HUES48 (cell line): ENCODE measurements around the gene GPR35.

ENCODE experiments used
- H3K27ac ChIP-seq: one replicate; pipeline ENCODE4 v1.7.0; 2013; ENCODE audit warnings: low read depth, low read length, inconsistent platforms
- H3K27me3 ChIP-seq: 2 replicates; pipeline ENCODE4 v1.6.1; 2013; ENCODE audit warnings: mild to moderate bottlenecking, low read length; ENCODE audit not compliant: control insufficient read depth, insufficient read depth
- H3K36me3 ChIP-seq: 2 replicates; pipeline ENCODE4 v1.6.1; 2013; ENCODE audit warnings: low read length; ENCODE audit not compliant: control insufficient read depth, insufficient read depth
- H3K4me1 ChIP-seq: 2 replicates; pipeline ENCODE4 v1.6.1; 2013; ENCODE audit warnings: mild to moderate bottlenecking, low read length; ENCODE audit not compliant: control insufficient read depth, insufficient read depth
- H3K4me3 ChIP-seq: 2 replicates; pipeline ENCODE4 v1.5.1; 2013; ENCODE audit warnings: mild to moderate bottlenecking, low read depth, low read length
- H3K9ac ChIP-seq: 2 replicates; pipeline ENCODE4 v1.6.1; 2013; ENCODE audit warnings: mild to moderate bottlenecking, low read depth, low read length, moderate library complexity
- H3K9me3 ChIP-seq: 2 replicates; pipeline ENCODE4 v1.6.1; 2013; ENCODE audit warnings: low read length; ENCODE audit not compliant: control insufficient read depth, insufficient read depth

Gene GPR35

GRCh38 chr2:240628808-240629618 lies 3.7 kb downstream of the GPR35 start:
- Histone ChIP-seq H3K36me3 (no peaks in the 10 kb centered on the region), H3K4me1 (no peaks in the 10 kb centered on the region), H3K9me3 (peaks cover 18% of the 10 kb centered on the region; the same call in 1 of the 2 replicates), H3K27ac (no peak overlapping the region), H3K9ac (no peak overlapping the region), H3K27me3 (no peaks in the 10 kb centered on the region), H3K4me3 (no peak overlapping the region)

DNA sequence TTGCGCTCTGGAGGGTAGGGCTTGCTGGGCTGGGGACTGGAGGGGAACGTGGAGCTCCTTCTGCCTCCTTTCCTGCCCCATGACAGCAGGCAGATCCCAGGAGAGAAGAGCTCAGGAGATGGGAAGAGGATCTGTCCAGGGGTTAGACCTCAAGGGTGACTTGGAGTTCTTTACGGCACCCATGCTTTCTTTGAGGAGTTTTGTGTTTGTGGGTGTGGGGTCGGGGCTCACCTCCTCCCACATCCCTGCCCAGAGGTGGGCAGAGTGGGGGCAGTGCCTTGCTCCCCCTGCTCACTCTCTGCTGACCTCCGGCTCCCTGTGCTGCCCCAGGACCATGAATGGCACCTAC lies 4.3 kb downstream of the GPR35 start:
- Histone ChIP-seq H3K4me1 (no peaks in the 10 kb centered on the region), H3K36me3 (no peaks in the 10 kb centered on the region)

GRCh38 chr2:240629968-240630770 lies 4.9 kb downstream of the GPR35 start:
- Histone ChIP-seq H3K9me3 (peaks cover 27% of the 10 kb centered on the region), H3K27me3 (no peaks in the 10 kb centered on the region), H3K9ac (no peak overlapping the region), H3K27ac (no peak overlapping the region), H3K4me1 (no peaks in the 10 kb centered on the region), H3K36me3 (no peaks in the 10 kb centered on the region), H3K4me3 (no peak overlapping the region)

More for the DNA sequence above, 4.3 kb downstream of the GPR35 start:
- H3K27ac ChIP-seq, result no peak overlapping the region
- no peaks in the 10 kb centered on the region for H3K27me3 ChIP-seq
- no peak overlapping the region for H3K4me3 ChIP-seq
- H3K9me3 ChIP-seq, result peaks cover 22% of the 10 kb centered on the region; the same call in 1 of the 2 replicates
- no peak overlapping the region for H3K9ac ChIP-seq

- H3K4me1 ChIP-seq, result no peaks in the 10 kb centered on the region
- no peak overlapping the region for H3K9ac ChIP-seq
- no peak overlapping the region for H3K4me3 ChIP-seq
- H3K36me3 ChIP-seq, result no peaks in the 10 kb centered on the region
- no peak overlapping the region for H3K27ac ChIP-seq
- H3K9me3 ChIP-seq, result peaks cover 35% of the 10 kb centered on the region
- H3K27me3 ChIP-seq, result no peaks in the 10 kb centered on the region
Observed at GRCh38 chr2:240630771-240631547, 5.7 kb downstream of the GPR35 start.

- Histone ChIP-seq H3K9ac (no peak overlapping the region), H3K9me3 (peaks cover 35% of the 10 kb centered on the region), H3K27ac (no peak overlapping the region), H3K27me3 (no peaks in the 10 kb centered on the region), H3K4me3 (no peak overlapping the region), H3K4me1 (no peaks in the 10 kb centered on the region), H3K36me3 (no peaks in the 10 kb centered on the region)
Observed at GRCh38 chr2:240631548-240632305, 6.4 kb downstream of the GPR35 start.

- no peak overlapping the region for H3K9ac ChIP-seq
- H3K4me1 ChIP-seq, result no peaks in the 10 kb centered on the region
- H3K27ac ChIP-seq, result no peak overlapping the region
- H3K9me3 ChIP-seq, result peaks cover 35% of the 10 kb centered on the region
- no peak overlapping the region for H3K4me3 ChIP-seq
- H3K27me3 ChIP-seq, result no peaks in the 10 kb centered on the region
- no peaks in the 10 kb centered on the region for H3K36me3 ChIP-seq
Observed at GRCh38 chr2:240632306-240632721, 7.0 kb downstream of the GPR35 start.

GRCh38 chr2:240635121-240635997 lies 10.1 kb downstream of the GPR35 start:
- Histone ChIP-seq H3K4me1 (no peaks in the 10 kb centered on the region), H3K27me3 (no peaks in the 10 kb centered on the region), H3K36me3 (no peaks in the 10 kb centered on the region), H3K9me3 (peaks cover 35% of the 10 kb centered on the region), H3K4me3 (no peak overlapping the region), H3K9ac (no peak overlapping the region), H3K27ac (no peak overlapping the region)

GRCh38 chr2:240635998-240636547 lies 10.8 kb downstream of the GPR35 start:
- Histone ChIP-seq H3K9ac (no peak overlapping the region), H3K4me1 (no peaks in the 10 kb centered on the region), H3K27ac (no peak overlapping the region), H3K9me3 (peaks cover 35% of the 10 kb centered on the region), H3K36me3 (no peaks in the 10 kb centered on the region), H3K4me3 (no peak overlapping the region), H3K27me3 (no peaks in the 10 kb centered on the region)

DNA sequence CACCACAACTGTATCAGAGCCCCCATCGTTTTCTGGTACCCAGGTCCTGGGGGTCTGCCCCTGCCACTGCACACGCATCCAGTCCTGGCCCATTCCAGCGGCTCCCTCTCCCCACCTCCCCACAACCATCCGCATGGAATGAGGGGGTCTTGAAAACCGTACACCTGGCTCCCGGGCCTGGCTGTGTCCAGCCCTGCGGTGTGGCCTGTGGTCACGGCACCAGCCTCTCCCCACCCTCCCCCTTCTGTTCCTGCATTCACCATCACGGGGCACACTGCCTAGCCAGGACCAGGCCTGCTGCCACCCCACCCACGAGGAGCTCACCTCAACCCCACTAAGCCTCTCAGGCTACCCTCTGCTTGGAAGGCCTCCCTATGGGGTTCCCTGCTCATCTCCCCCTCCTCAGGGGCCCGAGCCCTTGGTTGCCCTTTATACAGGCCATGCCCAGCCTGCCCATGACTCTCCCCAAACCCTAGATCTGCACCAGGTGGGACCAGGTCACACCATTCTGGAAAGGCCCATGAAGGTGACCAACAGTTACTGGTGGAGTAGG lies 11.4 kb downstream of the GPR35 start:
- no peak overlapping the region for H3K27ac ChIP-seq
- H3K4me3 ChIP-seq, result no peak overlapping the region
- no peaks in the 10 kb centered on the region for H3K36me3 ChIP-seq
- H3K9me3 ChIP-seq, result peaks cover 33% of the 10 kb centered on the region
- no peaks in the 10 kb centered on the region for H3K4me1 ChIP-seq
- no peaks in the 10 kb centered on the region for H3K27me3 ChIP-seq
- H3K9ac ChIP-seq, result no peak overlapping the region
